NCI-H2029 treated with DMSO at 0.1 percent for 48 hours (cell line): ENCODE results near the gene PLEKHM3.

Experiments used
- DNase-seq: peaks from one replicate; lab custom pipeline; 2025; lab: John Stamatoyannopoulos, UW

PLEKHM3 gene

DNA sequence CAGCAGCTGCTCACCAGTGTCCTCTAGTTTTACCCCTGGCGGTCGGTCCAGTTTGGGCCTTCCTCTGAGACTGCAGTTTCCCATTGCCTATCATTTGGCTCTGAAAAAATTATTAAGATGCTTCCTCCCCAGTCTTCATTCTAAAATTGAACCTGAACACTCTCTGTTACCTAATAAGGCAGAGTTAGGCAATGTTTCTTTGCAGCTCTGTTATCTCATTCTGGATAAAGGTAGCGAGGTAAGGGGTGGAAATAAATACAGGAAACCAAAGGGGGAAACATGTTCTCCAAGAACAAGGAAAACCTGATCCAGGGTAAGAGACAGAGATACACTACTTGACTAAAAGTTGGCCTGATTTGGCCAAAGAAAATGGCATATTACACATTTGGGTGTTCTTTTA, 164.6 kb downstream of the PLEKHM3 start:
- no peak for DNase-seq

DNA sequence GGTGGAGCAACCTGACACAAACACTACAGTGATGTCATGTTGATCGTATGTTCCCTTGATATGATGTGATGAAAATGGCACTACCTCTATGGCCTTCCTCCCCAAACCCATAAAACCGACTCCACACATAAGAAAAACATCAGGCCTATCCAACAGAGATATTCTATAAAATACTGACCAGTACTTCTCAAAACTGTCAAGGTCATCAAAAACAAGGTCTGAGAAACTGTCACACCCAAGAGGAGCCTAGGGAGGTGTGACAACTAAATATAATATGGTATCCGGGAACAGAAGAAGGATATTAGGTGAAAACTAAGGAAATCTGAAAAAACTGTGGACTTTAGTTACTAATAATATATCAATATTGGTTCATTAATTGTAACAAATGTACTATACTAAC, 169.7 kb downstream of the PLEKHM3 start:
- DNase-seq: no peak

DNA sequence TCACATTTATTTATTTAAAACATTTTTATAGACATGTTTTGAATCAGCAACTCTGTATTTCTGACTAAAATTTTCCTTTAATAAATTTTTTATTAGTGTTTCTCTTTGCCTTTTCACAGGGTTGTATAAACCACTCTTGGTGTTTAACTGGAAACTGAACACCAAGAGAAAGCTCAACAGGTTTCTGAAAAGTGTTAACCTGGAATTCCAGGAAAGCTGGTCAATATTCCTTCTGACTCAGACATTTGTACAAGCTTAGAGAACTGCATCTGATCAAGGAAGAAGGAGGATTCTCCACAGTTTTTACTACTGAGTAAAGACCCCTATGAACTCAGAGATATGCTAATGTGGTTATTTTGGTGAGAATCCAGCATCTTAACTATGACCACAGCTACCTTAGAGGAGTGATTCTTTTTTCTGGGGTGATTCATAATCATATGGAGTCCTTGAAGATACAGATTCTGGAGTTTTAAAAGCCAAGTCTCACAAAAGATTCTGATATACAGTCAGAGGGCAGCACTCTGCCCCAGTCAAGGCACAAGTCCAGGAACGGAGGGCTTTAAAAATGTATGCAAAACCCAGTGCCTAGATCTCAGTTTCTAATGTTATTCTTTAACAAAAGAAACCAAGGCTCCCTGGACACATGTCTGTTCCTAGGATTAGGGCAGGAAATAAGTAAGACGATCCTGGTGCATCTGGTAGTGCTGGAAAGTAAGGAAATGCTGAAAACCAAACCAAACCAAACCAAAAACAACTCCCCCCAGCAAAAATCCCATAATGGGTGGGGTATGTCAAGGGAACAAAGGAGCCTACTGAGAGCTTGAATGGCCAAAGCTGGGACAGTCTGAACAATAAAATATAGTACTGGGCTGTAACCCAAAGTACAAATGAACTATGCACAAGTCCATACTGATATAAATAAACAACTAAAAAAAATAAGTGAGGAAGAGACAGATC, 170.6 kb downstream of the PLEKHM3 start:
- DNase-seq: no peak

DNA sequence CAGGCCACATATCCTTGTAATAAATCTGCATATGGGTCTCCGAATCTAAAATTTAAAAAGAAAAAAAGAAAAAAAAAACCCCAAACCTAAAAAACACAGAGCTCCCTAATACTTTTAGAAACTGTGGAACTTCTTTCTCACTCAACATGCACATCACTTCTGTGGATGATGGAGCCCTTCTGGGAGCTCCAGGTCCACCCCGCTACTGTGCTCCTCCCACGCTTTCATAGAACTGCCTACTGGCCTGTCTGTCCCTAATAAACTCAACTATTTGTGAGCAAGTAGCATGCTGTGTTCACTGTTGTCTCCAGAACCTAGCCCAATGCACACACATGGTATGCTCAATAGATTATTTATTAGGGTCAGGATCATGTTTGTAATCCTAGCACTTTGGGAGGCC, 172.5 kb downstream of the PLEKHM3 start:
- no peak for DNase-seq

DNA sequence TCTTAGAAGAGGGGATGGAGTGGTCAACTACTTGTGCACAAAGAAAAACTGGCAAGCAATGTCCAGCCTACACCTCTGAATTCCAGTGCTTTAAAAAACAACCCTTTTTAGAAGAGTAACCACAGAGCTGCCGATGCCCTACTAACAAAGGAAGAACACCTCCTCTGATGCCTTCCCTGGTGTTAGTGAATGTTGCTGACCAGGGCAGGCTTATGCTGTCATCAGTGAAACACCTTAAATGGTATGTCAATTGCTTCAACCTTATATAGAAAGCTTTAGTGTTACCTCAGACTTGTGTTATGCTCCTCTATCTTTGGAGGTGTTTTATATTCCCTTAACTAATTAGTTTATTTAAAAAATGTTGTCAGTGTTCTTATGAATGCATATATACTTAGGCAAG, 175.9 kb downstream of the PLEKHM3 start:
- DNase-seq: no peak

DNA sequence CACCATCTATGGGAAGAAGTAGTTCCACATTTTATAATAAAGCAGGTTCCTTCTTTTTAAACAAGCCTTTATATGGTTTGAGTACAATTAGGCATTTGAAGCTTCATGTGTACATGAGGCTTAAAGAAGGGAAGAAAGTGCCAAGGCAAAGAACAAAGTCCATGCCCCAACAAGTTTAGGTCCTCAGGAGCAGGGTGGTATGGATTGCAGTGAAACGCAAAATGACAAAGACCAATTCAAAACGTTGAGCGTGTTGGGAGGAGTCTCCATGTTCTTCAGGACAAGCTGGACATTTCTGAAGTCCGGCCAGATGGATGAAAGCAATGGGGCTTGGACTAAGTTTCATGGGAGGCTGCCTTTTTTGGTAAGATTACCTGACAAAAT, 176.8 kb downstream of the PLEKHM3 start:
- no peak for DNase-seq

DNA sequence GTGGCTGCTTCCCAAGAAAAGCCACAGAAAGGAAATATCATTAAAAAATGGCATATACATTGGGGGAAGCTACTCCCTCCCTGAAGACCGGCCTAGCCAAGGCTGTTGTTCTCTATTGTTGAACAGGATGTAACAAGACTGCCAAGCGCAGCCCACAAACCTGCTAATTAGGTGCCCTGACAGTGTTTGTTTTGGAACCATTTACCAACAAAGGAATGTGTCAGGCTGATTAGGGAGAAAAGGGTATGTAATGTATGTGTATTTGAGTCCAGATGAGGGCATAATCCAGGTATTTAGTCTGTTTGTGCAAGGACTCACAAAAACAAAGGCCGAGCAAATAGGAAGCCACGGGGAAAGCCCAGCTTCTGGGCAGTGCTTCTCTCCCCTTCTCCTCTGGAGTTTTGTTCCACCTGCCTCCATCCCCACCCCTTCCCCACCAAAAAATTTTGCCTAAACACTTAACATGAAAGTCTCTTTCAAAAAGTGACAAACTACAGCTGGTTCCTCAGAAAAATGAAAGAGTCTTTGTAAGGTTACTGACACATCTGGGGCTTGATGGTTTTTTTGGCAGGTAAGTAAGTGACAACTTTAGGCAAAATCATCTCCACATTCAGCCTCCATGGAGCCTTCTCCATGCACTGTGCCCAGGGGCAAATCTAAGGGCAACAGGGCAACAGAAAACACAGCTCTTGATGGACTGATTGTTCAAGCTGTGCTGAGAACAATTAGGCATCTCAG, 177.4 kb downstream of the PLEKHM3 start:
- peak; percentile 85 for DNase-seq

DNA sequence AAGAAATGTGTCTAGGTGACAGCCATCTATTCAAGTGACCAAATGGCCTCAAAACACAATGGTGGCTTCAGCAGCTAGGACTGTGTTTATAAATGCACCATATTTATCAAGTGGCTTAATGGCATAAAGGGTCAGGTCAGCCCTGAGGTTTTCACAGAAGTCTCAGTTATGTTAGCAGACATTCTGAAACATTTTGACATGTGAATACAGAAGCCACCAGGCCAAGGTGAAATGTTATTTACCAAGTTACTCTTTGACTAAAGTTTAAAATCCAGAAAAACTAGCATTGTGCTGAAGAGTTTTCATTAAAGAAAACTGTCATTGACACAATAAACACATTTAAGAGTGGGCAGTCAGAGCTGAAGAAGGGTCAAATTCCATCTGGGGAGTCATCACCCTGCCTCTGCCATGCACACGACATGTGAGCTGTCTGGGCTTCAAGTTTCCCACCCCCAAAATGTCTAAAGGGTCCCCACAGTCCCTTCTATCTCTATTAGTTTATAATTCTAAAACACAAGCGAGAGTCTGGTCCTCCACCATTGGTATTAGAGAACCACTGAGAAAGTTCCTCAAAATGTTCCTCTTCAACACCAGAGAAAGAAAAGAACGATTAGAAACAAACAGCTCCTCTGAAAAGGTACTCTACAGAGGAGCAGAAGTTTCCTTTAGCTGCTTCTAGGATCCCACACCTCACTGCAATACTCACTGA, 178.1 kb downstream of the PLEKHM3 start:
- DNase-seq: no peak

DNA sequence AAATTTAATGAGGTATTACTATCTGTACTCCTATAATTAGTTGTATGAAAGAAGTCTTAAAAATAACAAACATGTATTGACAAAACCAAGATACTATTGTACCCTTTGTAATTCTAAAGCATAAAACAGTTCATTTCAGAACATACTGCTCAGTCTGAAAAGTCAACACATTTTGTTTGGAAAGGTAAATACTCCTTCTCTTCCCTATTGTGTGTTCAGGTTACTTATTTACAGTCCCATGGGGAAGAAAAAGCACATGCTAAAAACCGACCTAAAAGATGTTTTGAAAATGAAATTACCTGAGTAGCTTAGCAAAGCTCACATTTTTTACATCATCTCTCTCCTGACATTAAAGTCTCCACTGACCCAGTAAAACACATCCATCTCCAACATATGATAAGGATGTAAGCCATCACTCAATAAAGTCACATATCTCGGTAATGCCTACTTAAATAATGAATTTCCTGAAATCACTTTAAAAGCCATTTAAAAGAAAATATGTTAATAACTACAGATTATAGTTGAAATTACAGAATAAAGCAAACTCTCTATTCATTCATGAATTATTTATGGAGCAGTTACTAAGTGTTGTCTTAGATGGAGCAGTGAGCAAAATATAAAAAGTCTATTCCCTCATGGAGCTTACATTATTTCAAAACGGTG, 180.0 kb downstream of the PLEKHM3 start:
- peak; percentile 4 for DNase-seq

DNA sequence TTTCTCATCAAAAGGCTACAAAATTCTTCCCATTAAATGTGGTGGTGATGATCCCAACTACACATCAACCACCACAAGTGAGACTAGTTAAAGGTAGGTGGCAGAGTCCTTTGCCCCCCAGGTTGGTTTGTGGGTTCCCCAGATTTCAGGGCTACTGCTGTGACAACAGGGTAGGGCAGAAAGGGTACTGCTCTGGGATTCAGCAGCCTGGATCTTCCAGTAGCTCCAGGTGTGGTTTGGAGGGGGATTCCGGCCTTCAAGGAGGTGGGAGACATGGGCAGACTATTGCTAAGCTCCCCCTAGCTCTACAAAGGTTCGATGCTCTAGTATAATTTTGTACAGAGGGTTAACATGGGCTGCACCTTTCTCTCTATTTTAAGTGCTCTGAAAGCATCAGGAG, 180.7 kb downstream of the PLEKHM3 start:
- DNase-seq: no peak

DNA sequence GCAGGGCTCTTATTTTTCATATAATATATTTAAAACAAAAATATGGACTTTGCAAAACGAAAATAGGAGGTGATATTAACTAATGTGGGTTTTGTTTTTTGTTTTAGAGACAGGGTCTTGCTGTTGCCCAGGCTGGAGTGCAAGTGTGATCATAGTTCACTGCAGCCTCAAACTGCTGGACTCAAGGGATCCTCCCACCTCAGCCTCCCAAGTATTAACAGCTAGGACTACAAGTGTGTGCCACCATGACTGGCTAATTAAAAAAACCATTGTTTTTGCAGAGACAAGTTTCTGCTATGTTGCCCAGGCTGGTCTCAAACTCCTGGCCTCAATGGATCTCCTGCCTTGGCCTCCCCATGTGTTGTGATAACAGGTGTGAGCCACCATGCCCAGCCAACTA, 185.2 kb downstream of the PLEKHM3 start:
- DNase-seq: no peak

DNA sequence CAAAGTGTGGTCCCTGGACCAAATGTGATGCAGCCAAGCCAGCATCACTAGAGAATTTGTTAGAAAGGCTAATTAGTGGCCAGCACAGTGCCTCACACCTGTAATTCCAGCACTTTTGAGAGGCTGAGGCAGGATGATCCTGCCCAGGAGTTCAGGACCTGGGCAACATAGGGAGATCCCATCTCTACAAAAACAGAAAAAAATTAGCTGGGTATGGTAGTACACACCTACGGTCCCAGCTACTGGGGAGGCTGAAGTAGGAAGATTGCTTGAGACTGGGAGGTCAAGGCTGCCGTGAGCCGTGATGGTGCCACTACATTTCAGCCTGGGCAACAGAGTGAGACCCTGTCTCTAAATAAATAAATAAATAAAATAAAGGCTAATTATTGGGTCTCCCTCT, 185.8 kb downstream of the PLEKHM3 start:
- no peak for DNase-seq

DNA sequence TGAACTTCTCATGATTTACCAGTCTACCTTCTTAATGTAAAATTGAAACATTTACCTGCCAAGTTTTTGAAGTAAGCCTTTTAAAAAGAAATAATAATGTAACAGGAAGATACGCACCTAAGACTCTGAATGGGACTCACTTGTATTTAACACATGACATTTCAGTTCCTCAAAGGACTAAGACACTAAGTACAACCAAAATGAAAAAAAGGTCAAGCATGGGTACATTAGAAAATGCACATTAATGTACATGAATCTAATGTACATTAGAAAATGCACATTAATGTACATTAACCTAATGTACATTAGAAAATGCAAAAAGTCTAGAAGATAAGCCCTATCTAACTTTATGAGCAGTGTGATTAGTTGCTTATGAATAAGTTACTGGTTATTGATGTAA, 186.3 kb downstream of the PLEKHM3 start:
- DNase-seq: no peak

DNA sequence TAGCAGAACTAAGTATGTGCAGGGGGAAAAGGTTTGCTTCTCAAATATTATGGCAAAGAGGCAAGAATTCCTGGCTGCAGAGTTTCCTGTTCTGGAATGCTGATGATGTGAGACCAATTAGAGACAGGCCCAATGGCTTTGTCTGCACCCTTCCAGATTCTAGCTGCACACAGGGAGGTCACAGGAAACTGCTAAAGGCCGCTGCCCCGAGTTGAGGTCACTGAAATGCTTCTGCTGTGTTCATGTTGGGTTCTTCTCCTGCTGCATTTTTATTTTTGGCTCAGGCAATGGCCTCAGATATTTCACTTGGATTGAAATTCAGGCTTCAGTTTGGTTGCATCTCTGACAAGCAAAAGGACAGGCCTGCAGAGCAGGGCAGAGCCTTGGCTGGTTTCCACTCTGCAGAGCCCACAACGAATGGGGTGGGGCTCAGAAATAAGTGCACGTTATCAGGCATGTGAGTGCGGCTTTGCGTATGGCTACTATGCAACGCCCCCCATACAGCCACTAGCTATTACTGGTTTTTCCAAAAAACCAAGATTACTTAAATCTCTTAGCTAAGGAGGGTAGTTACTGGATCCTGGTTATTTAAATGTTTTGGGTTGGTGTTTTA, 188.7 kb downstream of the PLEKHM3 start:
- no peak for DNase-seq

DNA sequence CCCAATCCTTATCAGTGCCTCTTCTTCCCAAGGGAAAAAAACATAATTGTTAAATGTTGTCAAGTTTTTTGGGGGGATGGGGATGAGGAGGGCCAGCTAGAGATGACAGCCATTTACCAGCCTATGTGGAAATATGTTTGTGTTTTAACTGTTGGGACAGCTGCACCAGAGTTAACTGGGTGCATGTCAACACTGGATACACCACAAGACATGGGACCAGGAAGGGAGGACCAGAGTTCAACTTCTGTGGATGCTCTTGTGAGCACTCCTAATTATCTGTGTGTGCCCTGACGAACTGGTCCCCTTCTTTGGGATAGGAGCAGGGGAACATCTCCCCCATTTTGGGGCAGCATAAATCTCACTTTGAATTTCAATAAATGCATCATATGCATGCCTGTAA, 189.5 kb downstream of the PLEKHM3 start:
- DNase-seq: no peak

DNA sequence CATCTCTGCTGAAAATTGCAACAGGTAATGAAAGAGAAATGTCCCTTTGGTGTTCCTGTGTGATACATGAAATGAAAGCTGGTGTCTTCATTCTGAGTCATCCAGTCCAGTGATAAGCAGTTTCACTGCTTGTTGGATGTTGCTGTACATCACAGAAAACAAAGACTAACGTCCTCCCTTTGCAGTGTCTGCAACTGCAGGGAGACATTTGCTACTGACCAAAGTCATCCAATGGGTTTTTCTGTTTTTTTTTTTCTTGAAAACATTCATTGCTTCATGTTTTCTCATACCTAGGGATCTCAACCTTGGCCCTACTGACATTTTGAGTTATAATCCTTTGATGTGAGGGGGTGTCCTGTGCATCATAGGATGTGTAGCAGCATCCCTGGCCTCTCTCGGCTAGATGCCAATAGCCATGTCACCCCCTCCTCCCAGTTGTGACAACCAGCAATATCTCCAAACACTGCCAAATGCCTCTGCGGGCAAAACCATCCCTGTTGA, 192.0 kb downstream of the PLEKHM3 start:
- no peak for DNase-seq

DNA sequence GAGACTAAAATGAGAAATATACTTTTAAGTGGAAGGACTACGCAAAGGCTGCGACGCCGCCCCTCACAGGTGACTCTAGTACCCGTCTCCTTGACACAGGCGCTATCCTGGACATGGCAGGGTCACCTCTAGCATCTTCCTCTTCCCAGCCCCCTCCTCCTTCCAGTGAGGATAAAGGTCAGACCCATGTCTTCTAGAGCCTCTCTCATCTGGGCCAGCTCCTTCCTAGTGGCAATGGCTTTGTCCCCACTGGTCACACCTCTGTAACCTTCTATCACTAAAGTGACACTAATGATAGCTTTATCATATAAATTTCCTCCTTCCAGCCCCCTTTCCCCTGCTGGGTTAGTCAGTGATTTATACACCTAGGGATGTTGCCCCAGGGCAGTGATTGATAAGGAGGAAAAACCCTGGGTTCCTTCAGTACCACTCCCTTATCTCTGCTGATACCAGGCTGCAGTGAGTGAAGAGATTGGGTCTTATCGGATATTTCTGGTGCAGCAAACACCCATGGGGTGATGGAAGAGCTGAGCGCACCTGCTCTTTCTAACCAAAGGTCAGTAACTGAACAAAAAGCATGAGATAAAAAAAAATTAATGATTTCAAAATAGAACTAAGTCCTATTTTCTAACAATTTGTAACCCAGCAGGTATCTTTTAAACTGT, 193.6 kb downstream of the PLEKHM3 start:
- no peak for DNase-seq

DNA sequence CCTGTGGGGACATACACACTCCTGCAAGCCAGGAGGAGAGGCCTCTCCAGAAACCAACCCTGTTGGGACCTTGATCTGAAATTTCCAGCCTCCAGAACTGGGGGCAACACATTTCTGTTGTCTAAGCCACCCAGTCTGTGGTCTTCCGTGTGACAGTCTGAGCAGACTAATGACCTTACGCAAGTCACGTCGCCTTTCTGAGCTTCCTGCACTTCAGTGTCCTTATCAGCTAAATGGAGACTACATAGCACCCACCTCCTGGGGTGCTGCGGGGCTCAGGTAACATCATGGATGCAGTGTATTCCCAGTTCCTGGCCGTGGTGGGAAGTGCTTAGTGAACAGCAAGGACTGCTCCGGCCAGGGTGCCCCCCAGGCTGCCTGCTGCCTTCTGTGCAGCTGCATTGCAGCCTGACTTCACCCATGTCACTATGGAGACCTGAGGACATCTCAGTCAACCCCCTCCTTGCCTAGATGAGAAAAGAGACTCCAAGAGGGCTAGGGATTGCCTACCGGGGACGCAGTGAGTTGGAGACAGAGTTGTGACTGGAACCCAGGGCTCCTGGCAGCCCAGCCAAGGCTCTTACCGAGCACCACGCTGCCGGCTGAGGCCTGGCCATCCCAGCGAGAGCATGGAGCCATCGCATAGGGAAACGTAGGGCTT, 194.4 kb downstream of the PLEKHM3 start:
- no peak for DNase-seq

DNA sequence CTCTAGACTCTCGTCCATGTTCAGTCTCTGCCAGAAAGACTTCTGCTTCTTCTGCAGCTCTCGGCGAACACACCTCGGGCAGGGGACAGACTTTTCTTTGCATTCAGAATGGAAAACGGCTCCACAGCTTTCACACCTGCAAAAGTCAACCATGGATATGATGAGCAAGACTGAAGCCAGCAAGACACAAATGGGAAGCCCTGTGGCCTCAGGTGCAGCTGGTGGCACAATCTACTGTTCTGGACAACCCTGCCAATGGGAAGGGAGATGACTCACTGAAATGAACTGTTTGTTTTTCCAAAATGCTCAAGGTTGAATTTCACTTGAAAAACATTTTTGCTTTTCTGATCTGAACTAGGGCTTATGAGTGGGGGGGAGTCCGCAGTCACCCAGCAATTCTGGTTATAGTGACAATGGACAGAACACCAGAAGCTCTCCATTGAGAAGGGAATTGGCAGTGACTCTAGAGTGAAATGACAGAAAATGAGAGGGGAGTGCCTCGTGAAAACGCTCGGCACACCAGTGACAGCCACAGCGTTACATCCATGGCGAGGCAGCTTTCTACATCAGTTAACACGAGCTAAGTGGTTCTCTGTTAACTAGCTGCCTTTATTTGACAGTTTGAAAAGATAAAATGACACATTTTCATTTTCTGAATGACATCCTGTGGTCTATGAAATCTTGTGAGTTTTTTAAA, 196.8 kb downstream of the PLEKHM3 start:
- DNase-seq: no peak

DNA sequence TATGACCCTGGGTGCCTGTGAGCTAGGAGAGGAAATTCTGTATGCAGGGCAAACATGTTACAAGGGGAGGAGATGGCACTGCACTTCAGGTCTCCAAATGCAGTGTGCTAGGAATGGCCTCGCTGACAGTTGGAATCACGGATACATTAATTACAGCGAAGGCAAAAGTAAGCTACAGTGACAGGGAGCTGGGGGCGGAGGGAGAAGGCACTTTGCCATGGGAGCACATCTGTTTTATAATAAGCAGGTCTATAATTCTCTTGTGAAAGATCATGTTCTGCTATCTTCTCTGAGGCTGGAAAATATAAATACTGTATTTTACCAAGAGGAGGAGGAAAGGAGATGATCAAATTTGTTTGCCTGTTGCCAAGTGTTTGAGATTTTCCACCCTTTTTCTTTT, 199.3 kb downstream of the PLEKHM3 start:
- DNase-seq: no peak
